GM13977 (cell line): ENCODE measurements around the gene OR4K1.

Experiments
- DNase-seq: peaks from one replicate; pipeline ENCODE4 v3.0.0; 2012; ENCODE audit warnings: low spot score
- CTCF ChIP-seq: IDR thresholded peaks from 2 replicates; pipeline ENCODE4 v1.5.1; 2012; ENCODE audit warnings: mild to moderate bottlenecking, control low read depth; ENCODE audit not compliant: insufficient read depth; ENCODE audit errors: extremely low read depth, missing control alignments
- in situ Hi-C: fragments of 300-500 bp; cut with MboI; formaldehyde crosslinking; loops from one replicate; pipeline ENCODE4 v1.12.0; 2022; ENCODE audit warnings: low sequenced_read_pairs, low pct_unique_long_range_greater_than_20kb, mixed read lengths, inconsistent platforms; ENCODE audit not compliant: unreplicated experiment

OR4K1 gene

GRCh38 chr14:19930617-19931016 is at the start of gene OR4K1:
OR4K1 (plus strand) TSS chr14:19930917; CDS start chr14:19935667, 4,750 bp downstream.
- in situ Hi-C loops = no loop called here
- TF ChIP-seq CTCF = no peak

GRCh38 chr14:19895282-19895681 is 35.4 kb upstream of the OR4K1 start:
- no peak for DNase-seq
- in situ Hi-C loops = no loop called here
- no peak for TF ChIP-seq CTCF

More at GRCh38 chr14:19930617-19931016, at the start of gene OR4K1:
- no peak for DNase-seq

- TF ChIP-seq CTCF = no peak
- DNase-seq = no peak
- in situ Hi-C loops = no loop called here
Observed at GRCh38 chr14:19900999-19901398, 29.7 kb upstream of the OR4K1 start.

GRCh38 chr14:19902409-19902808 is 28.3 kb upstream of the OR4K1 start:
- no peak for DNase-seq
- TF ChIP-seq CTCF = no peak
- in situ Hi-C loops = no loop called here

- in situ Hi-C loops = no loop called here
- DNase-seq = no peak
- TF ChIP-seq CTCF = no peak
Observed at GRCh38 chr14:19906665-19907064, 24.1 kb upstream of the OR4K1 start.

GRCh38 chr14:19911114-19911513 is 19.6 kb upstream of the OR4K1 start:
- in situ Hi-C loops = no loop called here
- TF ChIP-seq CTCF = no peak
- no peak for DNase-seq

- TF ChIP-seq CTCF = no peak
- in situ Hi-C loops = no loop called here
- DNase-seq = no peak
Observed at GRCh38 chr14:19917243-19917642, 13.5 kb upstream of the OR4K1 start.
